Stomach (tissue), 4 donors: Measurements from ENCODE around the gene ADD1.

Experiments
- CTCF ChIP-seq, 7 experiments: fragments of 450-650 bp in 4 of 7; fragments of 200-600 bp in 3 of 7; sonication (generic) in 3 of 7; IDR thresholded peaks; one replicate each; pipeline ENCODE4 v1.5.1; 2016 to 2019; ENCODE audit warnings: antibody characterized with exemption in 7 of 7, control low read depth in 2 of 7, mild to moderate bottlenecking in 1 of 7
- EP300 ChIP-seq: sonication (generic); formaldehyde crosslinking; IDR thresholded peaks from one replicate; pipeline ENCODE4 v1.6.1; 2017; ENCODE audit warnings: antibody characterized with exemption

GRCh38 chr4:2830632-2831610 lies 12.7 kb upstream of the ADD1 start:
- TF ChIP-seq CTCF (IDR thresholded peaks at IDR 0.05) (no peak), EP300 (no peak)
